A549 (cell line): ENCODE measurements around the gene GJB5. TPM values are rescaled to one million over a fixed set of nuclear protein-coding genes. Genes with fewer than 3 reads are reported as not detected.

Experiments
- ATAC-seq, 2 experiments: fragments of 200-7000 bp in 1 of 2; fragments of >200 bp in 1 of 2; cut with Nextera tagmentation in 1 of 2; cut with Tn5 transposase in 1 of 2; 3 replicates each; pipeline versions ENCODE4 v1.8.0 to v1.9.1; 2018 to 2020; ENCODE audit warnings: mild to moderate bottlenecking in 1 of 2, moderate library complexity in 1 of 2
- CTCF ChIA-PET: fragments of 300-600 bp; sonication (Branson Sonifier 250); formaldehyde crosslinking; extraction: SDS; loops from one replicate; lab custom pipeline; 2021; ENCODE audit warnings: antibody characterized with exemption, inconsistent platforms; lab: Yijun Ruan, JAX
- POLR2A ChIA-PET: fragments of 350-600 bp; formaldehyde crosslinking; extraction: SDS; loops from one replicate; lab custom pipeline; 2021; ENCODE audit warnings: antibody characterized with exemption, inconsistent platforms; lab: Yijun Ruan, JAX
- DNase-seq, 2 experiments: peaks; one replicate each; pipeline versions ENCODE4 v3.0.0 to v3.0.0-alpha.2; 2011 to 2016; ENCODE audit warnings: low read depth in 1 of 2, low spot score in 1 of 2
- FAIRE-seq: peaks from 2 replicates; lab custom pipeline; 2011; peaks lifted over from hg19 to GRCh38; lab: Jason Lieb, UNC
- H3K27ac ChIP-seq, 2 experiments: fragments of >200 bp; sonication (Bioruptor Twin); formaldehyde crosslinking; 3 replicates each; pipeline ENCODE4 v1.5.1; 2016 to 2017
- H3K4me1 ChIP-seq: fragments of >200 bp; sonication (Bioruptor Twin); formaldehyde crosslinking; 3 replicates; pipeline ENCODE4 v1.6.1; 2016
- H3K4me2 ChIP-seq: fragments of >200 bp; sonication (Bioruptor Twin); formaldehyde crosslinking; 3 replicates; pipeline ENCODE4 v1.6.1; 2016
- H3K4me3 ChIP-seq: fragments of >200 bp; sonication (Bioruptor Twin); formaldehyde crosslinking; 3 replicates; pipeline ENCODE4 v1.5.1; 2016
- H3K9me3 ChIP-seq: fragments of >200 bp; sonication (Bioruptor Twin); formaldehyde crosslinking; 3 replicates; pipeline ENCODE4 v1.6.1; 2016
- BCL3 ChIP-seq: fragments of >200 bp; sonication (Bioruptor Twin); formaldehyde crosslinking; IDR thresholded peaks from 3 replicates; pipeline ENCODE4 v1.6.1; 2016
- BHLHE40 ChIP-seq: IDR thresholded peaks from 2 replicates; pipeline ENCODE4 v1.6.1; 2012; ENCODE audit warnings: low read depth, low read length, inconsistent platforms
- CBX8 ChIP-seq: fragments of 200-600 bp; sonication (generic); IDR thresholded peaks from 2 replicates; pipeline ENCODE4 v1.6.1; 2016
- CEBPB ChIP-seq, 2 experiments: fragments of >200 bp in 1 of 2; sonication (Bioruptor Twin) in 1 of 2; formaldehyde crosslinking in 1 of 2; IDR thresholded peaks; 2 replicates each; pipeline ENCODE4 v1.6.1; 2012 to 2016
- CHD2 ChIP-seq: fragments of 150-350 bp; IDR thresholded peaks from 2 replicates; pipeline ENCODE4 v1.6.1; 2014; ENCODE audit warnings: low read length; ENCODE audit not compliant: partially characterized antibody
- EHMT2 ChIP-seq: fragments of 200-600 bp; sonication (generic); IDR thresholded peaks from 2 replicates; pipeline ENCODE4 v1.6.1; 2016; ENCODE audit warnings: antibody characterized with exemption, low read depth, mild to moderate bottlenecking, moderate library complexity
- HDAC2 ChIP-seq: fragments of 200-600 bp; sonication (generic); IDR thresholded peaks from 2 replicates; pipeline ENCODE4 v1.6.1; 2016
- HES2 ChIP-seq: fragments of >200 bp; sonication (Bioruptor Twin); formaldehyde crosslinking; IDR thresholded peaks from 2 replicates; pipeline ENCODE4 v1.6.1; 2016
- HEYL ChIP-seq: fragments of 250-450 bp; sonication (Bioruptor Pico); IDR thresholded peaks from 2 replicates; pipeline ENCODE4 v1.8.0; 2021; ENCODE audit warnings: mild to moderate bottlenecking, moderate library complexity
- HOXA7 ChIP-seq: fragments of 250-450 bp; sonication (Bioruptor Pico); IDR thresholded peaks from 2 replicates; pipeline ENCODE4 v1.5.0; 2020; ENCODE audit warnings: mild to moderate bottlenecking, moderate library complexity
- JUNB ChIP-seq: fragments of >200 bp; sonication (Bioruptor Twin); formaldehyde crosslinking; IDR thresholded peaks from 2 replicates; pipeline ENCODE4 v1.6.1; 2016
- KDM1A ChIP-seq: fragments of 200-600 bp; sonication (generic); IDR thresholded peaks from 2 replicates; pipeline ENCODE4 v1.6.1; 2016; ENCODE audit warnings: low read depth, mild to moderate bottlenecking
- KDM5A ChIP-seq: fragments of 200-600 bp; sonication (generic); IDR thresholded peaks from 2 replicates; pipeline ENCODE4 v1.6.1; 2016; ENCODE audit warnings: antibody characterized with exemption, mild to moderate bottlenecking
- MAFK ChIP-seq: fragments of 450-650 bp; IDR thresholded peaks from 2 replicates; pipeline ENCODE4 v1.6.1; 2014; ENCODE audit not compliant: partially characterized antibody
- POLR2AphosphoS2 ChIP-seq: conservative IDR thresholded peaks from 2 replicates; pipeline ENCODE4 v1.6.1; 2012; ENCODE audit warnings: low read length, improper control_type of control experiment, inconsistent platforms
- REST ChIP-seq: fragments of 200-600 bp; sonication (generic); IDR thresholded peaks from 2 replicates; pipeline ENCODE4 v1.6.1; 2016; ENCODE audit warnings: antibody characterized with exemption, mild to moderate bottlenecking, moderate library complexity
- RNF2 ChIP-seq: fragments of 200-600 bp; sonication (generic); IDR thresholded peaks from 2 replicates; pipeline ENCODE4 v1.6.1; 2016; ENCODE audit warnings: low read depth, mild to moderate bottlenecking, antibody characterized with exemption, moderate library complexity, borderline replicate concordance
- ZSCAN20 ChIP-seq: fragments of 250-450 bp; sonication (Bioruptor Pico); IDR thresholded peaks from 2 replicates; pipeline ENCODE4 v1.8.0; 2022; ENCODE audit warnings: mild to moderate bottlenecking, moderate library complexity
- WGBS: methylation state at CpG from one replicate; pipeline ENCODE4 v1.1.6; 2017; ENCODE audit errors: missing lambda C conversion rate; 5-methylcytosine and 5-hydroxymethylcytosine counted together
- polyA plus RNA-seq, 4 experiments: library from polyadenylated mRNA; depleted of rRNA in 3 of 4; stranded (reverse); fragments of >200 nt; fragmentation: RNase III in 1 of 4; extraction: RNeasy Plus Mini Kit Qiagen cat#74134 plus additional on column Dnase treatment in 1 of 4; gene quantifications; 2 replicates in 3 of 4; 3 replicates in 1 of 4; pipeline ENCODE4 v1.2.3, GENCODE V29; 2011 to 2017
- TF ChIP-seq, protein P1 (sequence below): fragments of 250-450 bp; sonication (Bioruptor Pico); IDR thresholded peaks from 2 replicates; pipeline ENCODE4 v1.5.0; 2020; ENCODE audit warnings: low read depth, mild to moderate bottlenecking, moderate library complexity

Gene GJB5
- polyA plus RNA-seq, 2 of the 4 experiments (the other 2 are of a cell fraction), result 0.15 to 0.16 TPM

GRCh38 chr1:34784751-34785221 lies 29.9 kb downstream of the GJB5 start:
- Histone ChIP-seq H3K4me2 (no peak overlapping the region), H3K4me1 (peaks cover 9% of the 10 kb centered on the region; the same call in 1 of the 3 replicates), H3K9me3 (no peaks in the 10 kb centered on the region), H3K4me3 (no peak overlapping the region), H3K27ac (no peak overlapping the region)
- POLR2A ChIA-PET, result no interaction called here
- DNase-seq (no peak), ATAC-seq (no peak), FAIRE-seq (no peak)
- TF ChIP-seq HEYL (CRISPR knock-in tag), result no peak
- no peak for TF ChIP-seq EHMT2
- no peak for TF ChIP-seq JUNB
- TF ChIP-seq CHD2, result no peak
- no peak for TF ChIP-seq MAFK
- no peak for TF ChIP-seq CEBPB (IDR thresholded peaks at IDR 0.05)
- TF ChIP-seq BHLHE40, result no peak
- CTCF ChIA-PET, result interaction anchor here (1.1 to 1.2 kb wide), 3 partner anchors 11 to 82 kb away, joined by 3 to 4 read pairs (median 3); no protein-coding TSS in a partner anchor
- WGBS, result 88% methylated on average over 16 of the region's 28 CpGs

GRCh38 chr1:34785231-34785874 lies 30.5 kb downstream of the GJB5 start:
- Histone ChIP-seq H3K4me1 (peaks cover 9% of the 10 kb centered on the region; the same call in 1 of the 3 replicates), H3K4me3 (no peak overlapping the region), H3K4me2 (no peak overlapping the region), H3K27ac (no peak overlapping the region), H3K9me3 (no peaks in the 10 kb centered on the region)
- DNase-seq, result no peak
- no peak for FAIRE-seq
- CTCF ChIA-PET, result interaction anchor here (1.1 to 1.2 kb wide), 3 partner anchors 11 to 82 kb away, joined by 3 to 4 read pairs (median 3); no protein-coding TSS in a partner anchor
- TF ChIP-seq CBX8 (no peak), BCL3 (no peak)
- ATAC-seq, result no peak
- 83% methylated on average over 22 of the region's 22 CpGs for WGBS
- POLR2A ChIA-PET, result no interaction called here

DNA sequence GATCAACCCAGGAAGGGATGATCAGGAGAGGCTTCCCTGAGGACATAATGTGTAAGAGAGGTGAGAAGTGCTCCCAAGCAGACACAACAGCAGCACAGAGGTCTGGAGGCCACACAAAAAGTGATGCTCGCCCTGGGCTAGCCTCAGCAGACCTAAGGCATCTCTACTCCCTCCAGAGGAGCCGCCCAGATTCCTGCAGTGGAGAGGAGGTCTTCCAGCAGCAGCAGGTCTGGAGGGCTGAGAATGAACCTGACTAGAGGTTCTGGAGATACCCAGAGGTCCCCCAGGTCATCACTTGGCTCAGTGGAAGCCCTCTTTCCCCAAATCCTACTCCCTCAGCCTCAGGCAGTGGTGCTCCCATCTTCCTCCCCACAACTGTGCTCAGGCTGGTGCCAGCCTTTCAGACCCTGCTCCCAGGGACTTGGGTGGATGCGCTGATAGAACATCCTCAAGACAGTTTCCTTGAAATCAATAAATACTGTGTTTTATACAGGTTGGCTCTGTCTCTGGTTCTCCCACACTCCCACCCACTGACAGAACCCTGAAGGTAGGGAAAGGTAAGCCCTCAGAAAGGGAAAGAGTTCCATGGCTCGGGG lies 31.1 kb downstream of the GJB5 start:
- ChIA-PET POLR2A (no interaction called here), CTCF (interaction anchor here (0.6 to 3.8 kb wide), 14 partner anchors 9 to 187 kb away, joined by 3 to 34 read pairs (median 4); partner anchors contain the start of gene SMIM12)
- Histone ChIP-seq H3K4me3 (no peak overlapping the region), H3K27ac (no peak overlapping the region), H3K4me1 (peaks cover 6% of the 10 kb centered on the region; the same call in 1 of the 3 replicates), H3K4me2 (no peak overlapping the region), H3K9me3 (no peaks in the 10 kb centered on the region)
- ATAC-seq, result peak in 1 of 2 experiments; percentile 24; a peak in 3 of 6 replicates
- TF ChIP-seq POLR2AphosphoS2, result no peak
- TF ChIP-seq HOXA7, result no peak
- TF ChIP-seq KDM5A, result no peak
- TF ChIP-seq ZSCAN20 (CRISPR knock-in tag), result no peak
- TF ChIP-seq, protein P1, sequence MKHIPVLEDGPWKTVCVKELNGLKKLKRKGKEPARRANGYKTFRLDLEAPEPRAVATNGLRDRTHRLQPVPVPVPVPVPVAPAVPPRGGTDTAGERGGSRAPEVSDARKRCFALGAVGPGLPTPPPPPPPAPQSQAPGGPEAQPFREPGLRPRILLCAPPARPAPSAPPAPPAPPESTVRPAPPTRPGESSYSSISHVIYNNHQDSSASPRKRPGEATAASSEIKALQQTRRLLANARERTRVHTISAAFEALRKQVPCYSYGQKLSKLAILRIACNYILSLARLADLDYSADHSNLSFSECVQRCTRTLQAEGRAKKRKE (CRISPR knock-in tag), result no peak
- TF ChIP-seq KDM1A, result no peak
- TF ChIP-seq CBX8, result no peak
- TF ChIP-seq RNF2, result no peak
- TF ChIP-seq REST, result no peak
- no peak for TF ChIP-seq JUNB
- no peak for TF ChIP-seq HES2
- TF ChIP-seq HDAC2, result no peak
- DNase-seq, result no peak
- WGBS, result 65% methylated on average over 4 of the region's 4 CpGs
- no peak for FAIRE-seq
